Adipocyte (in vitro differentiated cells): ENCODE data around the gene CTNNB1.

ENCODE experiments used
- DNase-seq: peaks from one replicate; pipeline ENCODE4 v3.0.0-alpha.2; 2015; ENCODE audit warnings: low read depth
- H3K27me3 ChIP-seq: replicated peaks from 2 replicates; pipeline ENCODE4 v1.7.0; 2013; ENCODE audit warnings: mild to moderate bottlenecking, low read length, moderate library complexity; ENCODE audit not compliant: control insufficient read depth, insufficient read depth
- H3K36me3 ChIP-seq: 2 replicates; pipeline ENCODE4 v1.7.0; 2013; ENCODE audit warnings: low read length, mild to moderate bottlenecking, moderate library complexity; ENCODE audit not compliant: control insufficient read depth, insufficient read depth, severe bottlenecking
- H3K4me1 ChIP-seq: 2 replicates; pipeline ENCODE4 v1.7.0; 2013; ENCODE audit warnings: mild to moderate bottlenecking, low read length, moderate library complexity; ENCODE audit not compliant: control insufficient read depth, insufficient read depth
- H3K4me3 ChIP-seq: 2 replicates; pipeline ENCODE4 v1.7.0; 2013; ENCODE audit warnings: mild to moderate bottlenecking, low read length, moderate library complexity
- H3K9ac ChIP-seq: 2 replicates; pipeline ENCODE4 v1.7.0; 2013; ENCODE audit warnings: mild to moderate bottlenecking, low read length, moderate library complexity
- H3K9me3 ChIP-seq: 2 replicates; pipeline ENCODE4 v1.7.0; 2013; ENCODE audit warnings: mild to moderate bottlenecking, low read length, moderate library complexity; ENCODE audit not compliant: control insufficient read depth

Gene CTNNB1

GRCh38 chr3:41173926-41174885 is 25.1 kb upstream of the CTNNB1 start:
- Histone ChIP-seq H3K9ac (no peak overlapping the region), H3K27me3 (peaks cover 39% of the 10 kb centered on the region), H3K4me3 (no peak overlapping the region), H3K4me1 (peaks cover 10% of the 10 kb centered on the region), H3K36me3 (no peaks in the 10 kb centered on the region), H3K9me3 (peaks cover 7% of the 10 kb centered on the region)
- DNase-seq = no peak

DNA sequence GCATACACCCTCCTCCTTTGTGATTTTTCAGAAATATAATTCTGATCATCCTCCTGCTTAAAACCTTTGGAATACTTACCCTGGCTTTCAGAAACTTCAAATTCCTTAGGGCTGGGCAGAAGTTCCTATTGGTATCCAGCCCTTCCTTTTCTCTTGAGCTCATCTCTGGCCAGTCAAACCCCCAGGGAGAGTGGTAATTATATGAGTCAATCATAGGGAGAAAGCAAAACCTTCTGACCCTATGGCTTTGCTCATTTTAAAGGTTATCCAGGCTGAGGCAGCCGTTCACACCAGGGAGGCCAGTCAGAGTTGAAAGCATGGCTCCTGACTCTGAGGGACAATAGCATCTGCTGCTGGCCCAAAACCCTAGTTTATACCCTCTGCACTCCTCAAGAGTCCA is 23.9 kb upstream of the CTNNB1 start:
- Histone ChIP-seq H3K9ac (no peak overlapping the region), H3K9me3 (peaks cover 7% of the 10 kb centered on the region), H3K36me3 (no peaks in the 10 kb centered on the region), H3K27me3 (peaks cover 42% of the 10 kb centered on the region), H3K4me3 (no peak overlapping the region), H3K4me1 (peaks cover 9% of the 10 kb centered on the region)
- DNase-seq = no peak

DNA sequence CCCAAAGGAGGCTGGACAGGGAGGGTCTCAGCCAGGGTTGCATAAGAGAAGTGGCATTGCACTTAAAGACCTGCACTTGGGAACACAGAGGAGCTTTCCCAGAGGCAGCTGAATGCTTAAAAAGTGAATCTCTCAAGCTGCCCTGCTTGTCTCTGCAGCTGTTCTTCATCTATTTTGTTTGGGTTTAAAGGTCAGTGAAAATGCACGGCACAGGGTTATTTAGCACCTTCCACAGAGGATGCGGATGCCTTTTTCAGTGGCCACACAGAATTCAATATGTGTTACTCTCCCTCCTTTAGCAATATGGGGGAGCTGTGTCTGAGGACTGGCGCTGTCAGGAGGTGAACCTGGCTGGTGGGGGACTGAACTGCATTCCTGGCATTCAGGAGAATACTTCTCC is 22.7 kb upstream of the CTNNB1 start:
- H3K9ac ChIP-seq = no peak overlapping the region
- peaks cover 7% of the 10 kb centered on the region for H3K9me3 ChIP-seq
- no peak overlapping the region for H3K4me3 ChIP-seq
- no peak for DNase-seq
- peaks cover 9% of the 10 kb centered on the region for H3K4me1 ChIP-seq
- H3K36me3 ChIP-seq = no peaks in the 10 kb centered on the region
- H3K27me3 ChIP-seq = peaks cover 43% of the 10 kb centered on the region

- Histone ChIP-seq H3K27me3 (peaks cover 53% of the 10 kb centered on the region), H3K9ac (no peak overlapping the region), H3K4me1 (peaks cover 9% of the 10 kb centered on the region), H3K9me3 (peaks cover 7% of the 10 kb centered on the region), H3K4me3 (no peak overlapping the region), H3K36me3 (no peaks in the 10 kb centered on the region)
- no peak for DNase-seq
Measured at GRCh38 chr3:41178576-41178975, 20.7 kb upstream of the CTNNB1 start.

- H3K4me3 ChIP-seq = no peak overlapping the region
- H3K4me1 ChIP-seq = peaks cover 9% of the 10 kb centered on the region
- H3K9ac ChIP-seq = no peak overlapping the region
- no peak for DNase-seq
- no peaks in the 10 kb centered on the region for H3K36me3 ChIP-seq
- H3K27me3 ChIP-seq = peaks cover 53% of the 10 kb centered on the region
- peaks cover 7% of the 10 kb centered on the region for H3K9me3 ChIP-seq
Measured at GRCh38 chr3:41180396-41180795, 18.9 kb upstream of the CTNNB1 start.

GRCh38 chr3:41182504-41183059 is 16.7 kb upstream of the CTNNB1 start:
- DNase-seq = no peak
- H3K4me1 ChIP-seq = peaks cover 5% of the 10 kb centered on the region

DNA sequence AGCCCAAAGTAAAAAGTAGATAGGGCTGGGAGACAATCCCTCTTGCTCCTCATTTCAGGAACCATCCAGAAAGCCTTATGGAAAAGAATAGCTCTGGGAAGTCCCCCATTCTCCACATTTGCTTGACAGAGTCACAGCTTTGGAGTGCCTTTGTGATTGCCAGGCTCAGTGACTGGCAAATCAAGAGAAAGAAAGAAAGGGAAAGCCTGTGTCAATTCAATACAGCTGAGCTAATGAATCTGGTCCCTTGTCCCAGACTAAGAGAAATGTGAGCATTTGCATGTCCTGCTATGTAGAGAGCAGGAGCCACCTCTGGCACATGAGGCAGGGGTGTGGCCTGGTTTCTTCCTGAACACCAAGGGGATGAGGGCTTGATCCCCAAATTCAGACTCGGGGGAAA is 14.9 kb upstream of the CTNNB1 start:
- no peak overlapping the region for H3K9ac ChIP-seq
- H3K4me3 ChIP-seq = no peak overlapping the region
- no peak for DNase-seq
- H3K9me3 ChIP-seq = no peaks in the 10 kb centered on the region
- H3K36me3 ChIP-seq = no peaks in the 10 kb centered on the region
- peaks cover 33% of the 10 kb centered on the region for H3K27me3 ChIP-seq
- H3K4me1 ChIP-seq = no peaks in the 10 kb centered on the region

More at GRCh38 chr3:41182504-41183059, 16.7 kb upstream of the CTNNB1 start:
- H3K4me3 ChIP-seq = no peak overlapping the region
- no peak overlapping the region for H3K9ac ChIP-seq
- H3K27me3 ChIP-seq = peaks cover 34% of the 10 kb centered on the region
- no peaks in the 10 kb centered on the region for H3K9me3 ChIP-seq
- no peaks in the 10 kb centered on the region for H3K36me3 ChIP-seq

DNA sequence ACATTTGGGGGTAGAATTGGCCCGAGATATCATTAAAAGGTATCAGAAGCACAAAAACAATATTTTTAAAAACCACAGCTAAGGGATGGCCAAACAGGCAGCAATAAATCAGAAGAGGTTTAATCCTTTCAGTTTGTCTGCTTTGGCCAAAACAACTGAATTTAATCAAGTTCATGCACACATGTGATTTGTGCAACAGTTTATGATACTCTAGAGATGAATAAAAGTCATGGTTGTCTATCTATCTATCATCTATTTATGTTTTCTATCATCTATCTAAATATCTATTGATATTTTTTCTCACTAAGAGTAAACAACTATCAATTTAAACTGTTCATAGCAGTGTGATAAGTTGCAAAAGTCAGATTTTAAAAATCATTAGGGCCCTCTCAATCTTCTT is 13.0 kb upstream of the CTNNB1 start:
- H3K4me1 ChIP-seq = no peaks in the 10 kb centered on the region
- peaks cover 14% of the 10 kb centered on the region for H3K27me3 ChIP-seq
- no peak for DNase-seq
- H3K4me3 ChIP-seq = no peak overlapping the region
- no peaks in the 10 kb centered on the region for H3K36me3 ChIP-seq
- H3K9ac ChIP-seq = no peak overlapping the region
- H3K9me3 ChIP-seq = no peaks in the 10 kb centered on the region

DNA sequence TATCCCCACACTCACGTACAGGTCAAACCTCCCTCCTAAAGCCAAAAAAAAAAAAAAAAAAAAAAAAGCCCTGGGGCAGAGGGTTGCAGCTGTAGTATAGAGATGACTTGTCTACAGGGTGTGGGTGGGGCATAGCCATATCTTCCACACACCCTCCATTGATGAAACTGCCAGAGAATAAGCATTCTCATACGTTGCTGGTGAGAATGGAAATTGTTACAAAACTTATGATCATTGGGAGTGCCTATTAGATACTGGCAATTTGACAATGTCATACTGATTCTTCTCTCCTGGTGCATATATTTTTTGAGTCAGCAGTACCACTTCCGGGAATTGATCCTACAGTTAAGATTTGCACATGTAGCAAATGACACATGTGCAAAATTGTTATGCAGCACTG is 11.0 kb upstream of the CTNNB1 start:
- H3K9ac ChIP-seq = no peak overlapping the region
- no peaks in the 10 kb centered on the region for H3K27me3 ChIP-seq
- H3K36me3 ChIP-seq = no peaks in the 10 kb centered on the region
- H3K9me3 ChIP-seq = no peaks in the 10 kb centered on the region
- no peak for DNase-seq
- H3K4me3 ChIP-seq = no peak overlapping the region
- H3K4me1 ChIP-seq = no peaks in the 10 kb centered on the region

GRCh38 chr3:41190509-41191284 is 8.6 kb upstream of the CTNNB1 start:
- no peaks in the 10 kb centered on the region for H3K27me3 ChIP-seq
- H3K4me3 ChIP-seq = no peak overlapping the region
- H3K9me3 ChIP-seq = no peaks in the 10 kb centered on the region
- no peak for DNase-seq
- no peaks in the 10 kb centered on the region for H3K4me1 ChIP-seq
- no peak overlapping the region for H3K9ac ChIP-seq
- no peaks in the 10 kb centered on the region for H3K36me3 ChIP-seq

- H3K27me3 ChIP-seq = no peaks in the 10 kb centered on the region
- no peaks in the 10 kb centered on the region for H3K9me3 ChIP-seq
- H3K9ac ChIP-seq = no peak overlapping the region
- H3K4me3 ChIP-seq = no peak overlapping the region
- DNase-seq = no peak
- no peaks in the 10 kb centered on the region for H3K36me3 ChIP-seq
- H3K4me1 ChIP-seq = no peaks in the 10 kb centered on the region
Measured at GRCh38 chr3:41192885-41193284, 6.4 kb upstream of the CTNNB1 start.
